Astrocyte (in vitro differentiated cells and primary cell): ENCODE measurements around the gene HEATR1. TPM values are rescaled to one million over a fixed set of nuclear protein-coding genes. Genes with fewer than 3 reads are reported as not detected.

Experiments used
- DNase-seq: peaks from one replicate; pipeline ENCODE4 v3.0.0-alpha.2; 2010; ENCODE audit warnings: low read depth
- FAIRE-seq: peaks from 2 replicates; lab custom pipeline; 2011; peaks lifted over from hg19 to GRCh38; lab: Jason Lieb, UNC
- H2AFZ ChIP-seq: 2 replicates; pipeline ENCODE4 v1.6.0; 2012; ENCODE audit warnings: low read depth, low read length, inconsistent platforms
- H3K27ac ChIP-seq: 2 replicates; pipeline ENCODE4 v1.5.1; 2011; ENCODE audit warnings: low read depth, low read length, inconsistent platforms
- H3K27me3 ChIP-seq: 2 replicates; pipeline ENCODE4 v1.6.0; 2011; ENCODE audit warnings: low read length, inconsistent platforms; ENCODE audit not compliant: insufficient read depth
- H3K36me3 ChIP-seq: 2 replicates; pipeline ENCODE4 v1.5.1; 2011; ENCODE audit warnings: low read length, inconsistent platforms; ENCODE audit not compliant: insufficient read depth
- H3K4me1 ChIP-seq: 2 replicates; pipeline ENCODE4 v1.5.1; 2011; ENCODE audit warnings: low read length, inconsistent platforms; ENCODE audit not compliant: insufficient read depth
- H3K4me2 ChIP-seq: 2 replicates; pipeline ENCODE4 v1.6.0; 2012; ENCODE audit warnings: low read length, inconsistent platforms
- H3K4me3 ChIP-seq: 2 replicates; pipeline ENCODE4 v1.5.1; 2011; ENCODE audit warnings: low read depth, mild to moderate bottlenecking, low read length, inconsistent platforms; ENCODE audit not compliant: insufficient read depth
- H3K79me2 ChIP-seq: 2 replicates; pipeline ENCODE4 v1.6.0; 2012; ENCODE audit warnings: mild to moderate bottlenecking, low read length, inconsistent platforms; ENCODE audit not compliant: insufficient read depth
- H3K9ac ChIP-seq: 2 replicates; pipeline ENCODE4 v1.6.0; 2012; ENCODE audit warnings: mild to moderate bottlenecking, low read length, inconsistent platforms
- H3K9me3 ChIP-seq: 2 replicates; pipeline ENCODE4 v1.5.1; 2012; ENCODE audit warnings: low read depth, mild to moderate bottlenecking, low read length, inconsistent platforms; ENCODE audit not compliant: insufficient read depth
- H4K20me1 ChIP-seq: 2 replicates; pipeline ENCODE4 v1.6.0; 2012; ENCODE audit warnings: low read length, inconsistent platforms; ENCODE audit not compliant: insufficient read depth
- H3K27ac Mint-ChIP-seq: one replicate; pipeline ENCODE4 v1.8.0; 2021; ENCODE audit warnings: mild to moderate bottlenecking, mixed read lengths; ENCODE audit not compliant: unreplicated experiment
- H3K27me3 Mint-ChIP-seq: one replicate; pipeline ENCODE4 v1.8.0; 2021; ENCODE audit warnings: low read depth, mixed read lengths; ENCODE audit not compliant: unreplicated experiment
- H3K36me3 Mint-ChIP-seq: one replicate; pipeline ENCODE4 v1.8.0; 2021; ENCODE audit warnings: low read depth, mixed read lengths; ENCODE audit not compliant: unreplicated experiment
- H3K4me1 Mint-ChIP-seq: one replicate; pipeline ENCODE4 v1.8.0; 2021; ENCODE audit warnings: low read depth, mixed read lengths; ENCODE audit not compliant: unreplicated experiment
- H3K4me3 Mint-ChIP-seq: one replicate; pipeline ENCODE4 v1.8.0; 2021; ENCODE audit warnings: mild to moderate bottlenecking, moderate library complexity, mixed read lengths; ENCODE audit not compliant: unreplicated experiment
- H3K9me3 Mint-ChIP-seq: one replicate; pipeline ENCODE4 v1.8.0; 2021; ENCODE audit warnings: mild to moderate bottlenecking, mixed read lengths; ENCODE audit not compliant: unreplicated experiment
- CTCF ChIP-seq: IDR thresholded peaks from 2 replicates; pipeline ENCODE4 v1.5.1; 2011; ENCODE audit warnings: low read depth, mild to moderate bottlenecking, inconsistent platforms, low read length, moderate library complexity; ENCODE audit not compliant: insufficient read depth
- EZH2 ChIP-seq: IDR thresholded peaks from 2 replicates; pipeline ENCODE4 v1.6.1; 2012; ENCODE audit warnings: mild to moderate bottlenecking, low read length, inconsistent platforms; ENCODE audit not compliant: insufficient read depth
- total RNA-seq: library from RNA; stranded (reverse); gene quantifications from 2 replicates; pipeline ENCODE4 v1.2.1, GENCODE V29; 2021

Gene HEATR1
- total RNA-seq, 1 donor from 2014 or later: 43.3 TPM

- H3K9me3 ChIP-seq: no peaks in the 10 kb centered on the region
- TF ChIP-seq EZH2 (no peak), CTCF (no peak)
- peaks cover 6% of the 10 kb centered on the region for H3K36me3 Mint-ChIP-seq
- no peaks in the 10 kb centered on the region for H3K27me3 ChIP-seq
- no peak overlapping the region for H3K4me3 Mint-ChIP-seq
- H3K4me1 ChIP-seq: peaks cover 16% of the 10 kb centered on the region
- H2AFZ ChIP-seq: no peak overlapping the region
- no peak overlapping the region for H3K27ac ChIP-seq
- peaks cover 9% of the 10 kb centered on the region for H3K36me3 ChIP-seq
- no peaks in the 10 kb centered on the region for H3K9me3 Mint-ChIP-seq
- no peak overlapping the region for H3K27ac Mint-ChIP-seq
- FAIRE-seq: no peak
- H3K9ac ChIP-seq: no peak overlapping the region
- no peak overlapping the region for H3K4me2 ChIP-seq
- H3K4me1 Mint-ChIP-seq: peaks cover 16% of the 10 kb centered on the region
- peaks cover 9% of the 10 kb centered on the region for H3K79me2 ChIP-seq
- H3K27me3 Mint-ChIP-seq: no peaks in the 10 kb centered on the region
- DNase-seq: no peak
- peaks cover 9% of the 10 kb centered on the region for H4K20me1 ChIP-seq
- no peak overlapping the region for H3K4me3 ChIP-seq
These were observed 68.6 kb downstream of the HEATR1 start for GRCh38 chr1:236535662-236536161.

DNA sequence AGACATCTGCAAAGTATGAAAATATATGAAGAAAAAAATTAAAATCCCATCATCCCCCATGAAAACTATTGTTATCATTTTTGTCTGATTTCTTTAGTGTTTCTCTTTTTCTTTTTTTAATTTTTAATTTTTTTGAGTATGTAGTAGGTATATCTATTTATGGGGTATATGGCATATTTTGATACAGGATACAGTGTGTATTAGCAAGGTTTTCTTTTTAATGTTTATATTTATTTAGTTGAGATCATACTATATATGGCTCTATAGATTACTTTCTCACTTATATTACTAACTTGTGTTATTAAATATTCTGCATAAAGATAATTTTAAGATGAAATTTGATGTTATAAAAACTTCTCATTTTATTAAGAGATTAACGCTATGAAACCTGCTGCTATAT is 69.1 kb downstream of the HEATR1 start:
- DNase-seq: no peak
- peaks cover 16% of the 10 kb centered on the region for H3K4me1 ChIP-seq
- no peaks in the 10 kb centered on the region for H3K9me3 ChIP-seq
- peaks cover 9% of the 10 kb centered on the region for H4K20me1 ChIP-seq
- H3K79me2 ChIP-seq: peaks cover 9% of the 10 kb centered on the region
- Mint-ChIP-seq H3K4me3 (no peak overlapping the region), H3K27me3 (no peaks in the 10 kb centered on the region), H3K36me3 (peaks cover 4% of the 10 kb centered on the region), H3K4me1 (peaks cover 16% of the 10 kb centered on the region), H3K9me3 (no peaks in the 10 kb centered on the region), H3K27ac (no peak overlapping the region)
- peaks cover 5% of the 10 kb centered on the region for H3K36me3 ChIP-seq
- no peak overlapping the region for H3K27ac ChIP-seq
- no peak for TF ChIP-seq EZH2
- no peak for TF ChIP-seq CTCF
- no peak overlapping the region for H3K4me2 ChIP-seq
- H3K4me3 ChIP-seq: no peak overlapping the region
- no peak for FAIRE-seq
- H3K9ac ChIP-seq: no peak overlapping the region
- H3K27me3 ChIP-seq: no peaks in the 10 kb centered on the region
- no peak overlapping the region for H2AFZ ChIP-seq

DNA sequence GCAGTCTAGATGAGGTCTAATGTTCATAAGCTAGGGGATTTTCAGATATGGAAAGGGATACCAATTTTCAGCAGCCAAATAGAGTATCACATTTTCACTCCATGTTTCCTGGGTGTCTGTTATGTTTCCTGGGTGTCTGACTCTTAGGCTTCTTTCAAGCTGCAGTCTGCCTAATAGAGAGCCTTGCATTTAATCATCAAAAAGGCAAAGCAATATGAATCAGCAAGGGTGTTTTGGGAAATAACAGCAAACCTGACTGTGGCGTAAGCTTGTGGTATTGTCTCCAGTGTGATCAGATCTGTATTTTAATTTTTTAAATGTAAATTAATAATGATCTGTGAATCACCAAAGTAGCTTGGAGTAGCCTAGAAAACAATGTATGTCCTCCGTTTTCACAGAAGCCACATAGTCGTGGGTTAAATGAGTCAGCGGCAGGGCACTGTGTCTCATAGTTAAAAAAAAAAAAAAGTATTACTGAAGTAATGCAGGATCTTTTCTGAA is 70.1 kb downstream of the HEATR1 start:
- peaks cover 16% of the 10 kb centered on the region for H3K4me1 ChIP-seq

More for the DNA sequence above, 70.1 kb downstream of the HEATR1 start:
- H3K9me3 Mint-ChIP-seq: no peaks in the 10 kb centered on the region
- Histone ChIP-seq H4K20me1 (peaks cover 9% of the 10 kb centered on the region), H3K9ac (peak overlapping the region; percentile 41), H3K27me3 (no peaks in the 10 kb centered on the region), H3K4me3 (no peak overlapping the region), H3K79me2 (peaks cover 9% of the 10 kb centered on the region), H3K36me3 (peaks cover 3% of the 10 kb centered on the region), H2AFZ (no peak overlapping the region), H3K4me2 (peak overlapping the region; percentile 61), H3K9me3 (no peaks in the 10 kb centered on the region), H3K27ac (peak overlapping the region; percentile 39)
- TF ChIP-seq CTCF (no peak), EZH2 (no peak)
- H3K27me3 Mint-ChIP-seq: no peaks in the 10 kb centered on the region
- FAIRE-seq (no peak), DNase-seq (peak; percentile 78)
- H3K27ac Mint-ChIP-seq: peak overlapping the region; percentile 87
- H3K36me3 Mint-ChIP-seq: no peaks in the 10 kb centered on the region
- H3K4me3 Mint-ChIP-seq: no peak overlapping the region
- H3K4me1 Mint-ChIP-seq: peaks cover 16% of the 10 kb centered on the region
